Measurements from ENCODE around the gene CHST3.
"Not testable (repeated sequence)": the region's sequence is repeated elsewhere in the genome, so short reads cannot be mapped to it uniquely, and the experiment has no call there.

The CHST3 gene

GRCh38 chr10:71974489-71975021 lies 10.4 kb downstream of the CHST3 start:
- DNase-seq, result no peak

GRCh38 chr10:71975087-71975870 lies 11.1 kb downstream of the CHST3 start:
- no peak for DNase-seq

GRCh38 chr10:71975871-71976725 lies 11.9 kb downstream of the CHST3 start:
- DNase-seq, result no peak

GRCh38 chr10:71977614-71977903 lies 13.4 kb downstream of the CHST3 start:
- not testable (repeated sequence) for DNase-seq

GRCh38 chr10:71978476-71978875 lies 14.3 kb downstream of the CHST3 start:
- no peak for DNase-seq

GRCh38 chr10:71978988-71979691 lies 14.9 kb downstream of the CHST3 start:
- DNase-seq, result no peak

GRCh38 chr10:71979692-71980062 lies 15.5 kb downstream of the CHST3 start:
- no peak for DNase-seq

GRCh38 chr10:71980181-71981014 lies 16.2 kb downstream of the CHST3 start:
- no peak for DNase-seq

GRCh38 chr10:71981015-71981875 lies 17.1 kb downstream of the CHST3 start:
- no peak for DNase-seq

- no peak for DNase-seq
Measured at GRCh38 chr10:71981876-71982230, 17.7 kb downstream of the CHST3 start.

GRCh38 chr10:71982269-71983178 lies 18.3 kb downstream of the CHST3 start:
- no peak for DNase-seq

GRCh38 chr10:71984126-71984808 lies 20.1 kb downstream of the CHST3 start:
- DNase-seq, result no peak

GRCh38 chr10:71984809-71985388 lies 20.7 kb downstream of the CHST3 start:
- DNase-seq, result no peak

- no peak for DNase-seq
Measured at GRCh38 chr10:71985542-71986250, 21.5 kb downstream of the CHST3 start.

- not testable (repeated sequence) for DNase-seq
Measured at GRCh38 chr10:71988895-71989294, 24.7 kb downstream of the CHST3 start.

- no peak for DNase-seq
Measured at GRCh38 chr10:71989661-71990454, 25.7 kb downstream of the CHST3 start.

- DNase-seq, result no peak
Measured at GRCh38 chr10:71990706-71991269, 26.6 kb downstream of the CHST3 start.

- no peak for DNase-seq
Measured at GRCh38 chr10:71995449-71995848, 31.3 kb downstream of the CHST3 start.

Data from NCI-H2171 (cell line).